NCI-H2029 (cell line): ENCODE results near the gene NOX5.

ENCODE experiments used
- DNase-seq: peaks from one replicate; lab custom pipeline; 2025; lab: John Stamatoyannopoulos, UW

The NOX5 gene

DNA sequence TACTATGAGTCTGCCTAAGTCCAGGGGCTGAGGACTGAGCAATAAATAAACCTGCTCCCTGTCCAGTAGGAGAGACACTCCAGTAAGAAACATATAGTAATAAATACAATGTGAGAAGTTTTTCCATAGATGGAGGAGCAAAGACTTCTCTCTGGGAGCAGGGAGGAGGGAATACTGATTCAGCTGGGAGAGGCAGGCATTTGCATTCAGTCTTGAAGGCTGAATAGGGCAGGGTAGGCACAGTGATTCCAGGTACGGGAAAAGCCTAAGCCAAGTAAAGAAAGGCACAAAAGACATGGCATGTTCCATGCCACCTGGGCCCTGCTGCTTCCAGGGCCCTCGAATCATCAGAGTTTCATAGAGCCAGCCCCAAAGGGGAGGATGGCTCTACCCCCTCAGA is 86.3 kb downstream of the NOX5 start:
- no peak for DNase-seq

DNA sequence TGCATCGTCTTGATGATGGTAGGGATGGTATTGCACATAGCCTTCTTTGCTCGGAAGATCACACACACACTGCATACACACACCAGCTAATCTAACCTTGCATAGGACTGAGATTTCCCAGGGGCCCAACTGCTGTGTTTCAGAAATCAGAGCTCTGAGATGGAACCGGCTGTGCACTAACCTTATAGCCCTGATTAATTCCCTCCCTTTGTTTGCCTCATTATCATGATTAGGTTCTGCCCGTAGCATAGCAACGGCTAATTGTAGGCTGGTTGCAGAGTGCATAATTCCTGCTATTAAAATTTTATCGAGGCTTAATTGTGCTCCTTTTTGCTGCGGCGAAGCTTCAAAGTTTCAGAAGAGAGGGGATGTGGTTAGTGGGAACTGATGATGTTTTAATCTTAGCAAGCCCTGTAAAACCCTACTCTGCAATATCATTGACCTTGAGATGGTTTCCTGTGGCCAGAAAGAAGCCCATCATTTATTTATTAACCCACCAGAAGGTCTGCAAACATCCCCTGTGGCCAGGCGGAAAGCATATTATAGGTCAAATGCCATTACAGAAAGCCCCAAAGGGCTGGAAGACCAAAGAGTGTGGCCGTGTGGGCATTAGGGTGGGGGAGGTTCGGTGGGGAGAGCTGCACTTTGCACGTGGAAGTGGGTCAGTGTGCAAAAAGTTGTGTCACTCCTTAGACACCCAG is 89.7 kb downstream of the NOX5 start:
- DNase-seq, result no peak

DNA sequence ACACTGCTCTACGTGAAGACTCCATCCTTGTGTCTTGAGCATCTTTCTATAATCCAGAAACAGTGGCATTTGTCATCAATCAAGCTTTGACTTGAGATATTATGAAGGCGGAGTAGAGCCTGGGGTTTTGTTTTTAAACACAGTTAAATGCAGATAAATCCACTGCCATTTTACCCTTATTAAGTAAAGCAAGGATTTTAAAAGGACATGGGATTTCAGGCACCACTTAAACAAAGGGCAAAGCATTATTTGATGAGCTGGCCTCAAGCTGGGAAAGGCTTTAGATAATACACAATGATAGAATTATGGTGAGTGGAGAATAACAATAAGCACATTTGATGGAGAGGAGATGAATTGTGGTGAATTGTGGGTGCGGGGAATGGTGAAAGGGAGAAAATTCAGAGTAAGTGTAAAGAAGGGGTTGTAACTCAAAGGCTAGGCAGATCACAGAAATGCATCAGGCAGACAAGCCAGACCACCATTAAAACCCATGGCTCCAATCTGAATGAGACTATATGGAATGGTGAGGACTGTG is 91.0 kb downstream of the NOX5 start:
- DNase-seq, result no peak

DNA sequence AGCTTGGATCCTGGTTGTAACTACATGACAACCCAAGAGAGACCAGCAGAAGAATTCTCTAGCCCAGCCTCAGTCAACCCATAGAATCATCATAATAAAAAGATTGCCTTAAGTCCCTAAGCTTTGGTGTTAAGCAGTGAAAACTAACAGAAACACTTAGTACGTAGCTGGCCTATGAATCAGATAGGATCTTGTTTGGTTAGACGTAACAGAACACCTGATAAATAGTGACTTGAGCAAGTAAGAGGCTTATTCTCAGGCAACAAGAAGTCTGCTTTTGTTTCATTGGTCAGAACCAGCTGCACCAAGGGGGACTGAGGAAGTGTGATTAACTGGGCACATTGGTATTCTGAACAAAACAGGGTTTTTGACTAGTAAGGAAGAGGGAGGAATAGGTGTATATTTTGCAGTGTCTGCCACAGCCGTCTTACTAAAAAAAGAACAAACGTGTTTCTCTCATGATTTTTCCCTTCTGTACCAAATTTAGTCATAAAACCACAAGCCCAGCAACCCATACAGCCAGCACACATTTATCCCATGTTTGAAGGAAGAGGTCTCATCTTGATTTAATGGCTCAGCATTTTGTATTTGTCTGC is 92.6 kb downstream of the NOX5 start:
- DNase-seq, result no peak
